Neural cell (in vitro differentiated cells): ENCODE data around the gene SIX1. TPM values are rescaled to one million over a fixed set of nuclear protein-coding genes. Genes with fewer than 3 reads are reported as not detected.

Experiments
- H2AFZ ChIP-seq: fragments of 200-600, 300-800 bp; sonication (generic), shearing (Covaris generic); 2 replicates; pipeline ENCODE4 v1.6.0; 2014; ENCODE audit warnings: low read depth, mild to moderate bottlenecking, antibody characterized with exemption, low read length, moderate library complexity
- H3F3A ChIP-seq: fragments of 200-600 bp; shearing (Covaris generic); 2 replicates; pipeline ENCODE4 v1.6.1; 2016; ENCODE audit warnings: mild to moderate bottlenecking, moderate library complexity, mixed read lengths, antibody characterized with exemption, low read length; ENCODE audit not compliant: insufficient read depth, poor library complexity, severe bottlenecking
- H3K27ac ChIP-seq: fragments of 200-600, 300-800 bp; sonication (generic), shearing (Covaris generic); 2 replicates; pipeline ENCODE4 v1.5.1; 2014; ENCODE audit warnings: mild to moderate bottlenecking, low read length, moderate library complexity
- H3K27me3 ChIP-seq: fragments of 300-800, 200-600 bp; sonication (generic), shearing (Covaris generic); 2 replicates; pipeline ENCODE4 v1.6.0; 2014; ENCODE audit warnings: mild to moderate bottlenecking, low read depth, low read length, moderate library complexity; ENCODE audit not compliant: insufficient read depth
- H3K36me3 ChIP-seq: fragments of 300-800, 200-600 bp; sonication (generic), shearing (Covaris generic); 2 replicates; pipeline ENCODE4 v1.5.1; 2014; ENCODE audit warnings: mild to moderate bottlenecking, antibody characterized with exemption, low read length, moderate library complexity; ENCODE audit not compliant: insufficient read depth
- H3K4me2 ChIP-seq: fragments of 300-800, 200-600 bp; sonication (generic), shearing (Covaris generic); 2 replicates; pipeline ENCODE4 v1.6.0; 2014; ENCODE audit warnings: mild to moderate bottlenecking, low read length
- H3K4me3 ChIP-seq: fragments of 300-800, 200-600 bp; sonication (generic), shearing (Covaris generic); 2 replicates; pipeline ENCODE4 v1.5.1; 2014; ENCODE audit warnings: mild to moderate bottlenecking, low read length, moderate library complexity
- H3K79me2 ChIP-seq: fragments of 200-600 bp; shearing (Covaris generic); replicated peaks from 2 replicates; pipeline ENCODE4 v1.6.0; 2014; ENCODE audit warnings: mild to moderate bottlenecking, low read length, moderate library complexity; ENCODE audit not compliant: insufficient read depth
- H3K9ac ChIP-seq: fragments of 300-800, 200-600 bp; sonication (generic), shearing (Covaris generic); 2 replicates; pipeline ENCODE4 v1.6.1; 2016; ENCODE audit warnings: mild to moderate bottlenecking, low read length, mixed read lengths
- H3K9me2 ChIP-seq: fragments of 200-600 bp; shearing (Covaris generic); 2 replicates; pipeline ENCODE4 v1.6.1; 2016; ENCODE audit warnings: mild to moderate bottlenecking, low read length, mixed read lengths; ENCODE audit not compliant: insufficient read depth
- H3K9me3 ChIP-seq: fragments of 200-600, 300-800 bp; sonication (generic), shearing (Covaris generic); 2 replicates; pipeline ENCODE4 v1.6.1; 2016; ENCODE audit warnings: mild to moderate bottlenecking, mixed run types, low read length, moderate library complexity, mixed read lengths
- H4K20me1 ChIP-seq: fragments of 200-600 bp; shearing (Covaris generic); 2 replicates; pipeline ENCODE4 v1.6.1; 2016; ENCODE audit warnings: mild to moderate bottlenecking, mixed run types; ENCODE audit not compliant: insufficient read depth
- EP300 ChIP-seq: fragments of 450-650 bp; conservative IDR thresholded peaks from 2 replicates; pipeline ENCODE4 v1.6.1; 2014; ENCODE audit warnings: antibody characterized with exemption, mild to moderate bottlenecking, moderate library complexity; ENCODE audit not compliant: poor library complexity, severe bottlenecking
- EZH2 ChIP-seq: fragments of 200-600, 300-800 bp; shearing (Covaris generic), sonication (generic); IDR thresholded peaks from 2 replicates; pipeline ENCODE4 v1.6.1; 2014; ENCODE audit warnings: antibody characterized with exemption, low read length, borderline replicate concordance, mild to moderate bottlenecking; ENCODE audit not compliant: insufficient read depth, poor library complexity, severe bottlenecking
- MXI1 ChIP-seq: fragments of 450-650 bp; conservative IDR thresholded peaks from 2 replicates; pipeline ENCODE4 v1.6.1; 2014; ENCODE audit warnings: antibody characterized with exemption, mild to moderate bottlenecking; ENCODE audit not compliant: poor library complexity, severe bottlenecking
- POLR2AphosphoS5 ChIP-seq: IDR thresholded peaks from 2 replicates; pipeline ENCODE4 v1.6.1; 2012
- RAD21 ChIP-seq: fragments of 450-650 bp; conservative IDR thresholded peaks from 2 replicates; pipeline ENCODE4 v1.6.1; 2014; ENCODE audit warnings: antibody characterized with exemption, mild to moderate bottlenecking, moderate library complexity
- REST ChIP-seq: IDR thresholded peaks from 2 replicates; pipeline ENCODE4 v1.6.1; 2012; ENCODE audit warnings: borderline replicate concordance
- SMC3 ChIP-seq: fragments of 450-650 bp; conservative IDR thresholded peaks from 2 replicates; pipeline ENCODE4 v1.6.1; 2014; ENCODE audit warnings: antibody characterized with exemption, mild to moderate bottlenecking, moderate library complexity; ENCODE audit not compliant: poor library complexity
- TAF1 ChIP-seq: IDR thresholded peaks from 2 replicates; pipeline ENCODE4 v1.6.1; 2012; ENCODE audit warnings: low read depth
- polyA plus RNA-seq: library from polyadenylated mRNA; depleted of rRNA; stranded (reverse); fragments of >200 nt; gene quantifications from 2 replicates; pipeline ENCODE4 v1.2.3, GENCODE V29; 2014
- TF ChIP-seq, protein P1 (sequence below): fragments of 450-650 bp; IDR thresholded peaks from 2 replicates; pipeline ENCODE4 v1.5.1; 2014; ENCODE audit warnings: antibody characterized with exemption, mild to moderate bottlenecking, moderate library complexity; ENCODE audit not compliant: poor library complexity, severe bottlenecking

Gene SIX1
- polyA plus RNA-seq, 1 donor from 2014 or later, result not detected

GRCh38 chr14:60596139-60596538 is 53.1 kb downstream of the SIX1 start:
- Histone ChIP-seq H3K4me3 (no peak overlapping the region), H3K4me2 (no peak overlapping the region), H3K9me2 (no peaks in the 10 kb centered on the region), H3K9me3 (no peaks in the 10 kb centered on the region), H4K20me1 (no peaks in the 10 kb centered on the region), H3K27ac (no peak overlapping the region), H2AFZ (no peak overlapping the region), H3F3A (no peaks in the 10 kb centered on the region), H3K36me3 (no peaks in the 10 kb centered on the region), H3K27me3 (no peaks in the 10 kb centered on the region), H3K79me2 (no peaks in the 10 kb centered on the region), H3K9ac (no peak overlapping the region)
- TF ChIP-seq EP300, result no peak
- TF ChIP-seq RAD21, result no peak
- TF ChIP-seq MXI1, result no peak
- TF ChIP-seq EZH2, result no peak
- TF ChIP-seq SMC3, result no peak
- TF ChIP-seq, protein P1, sequence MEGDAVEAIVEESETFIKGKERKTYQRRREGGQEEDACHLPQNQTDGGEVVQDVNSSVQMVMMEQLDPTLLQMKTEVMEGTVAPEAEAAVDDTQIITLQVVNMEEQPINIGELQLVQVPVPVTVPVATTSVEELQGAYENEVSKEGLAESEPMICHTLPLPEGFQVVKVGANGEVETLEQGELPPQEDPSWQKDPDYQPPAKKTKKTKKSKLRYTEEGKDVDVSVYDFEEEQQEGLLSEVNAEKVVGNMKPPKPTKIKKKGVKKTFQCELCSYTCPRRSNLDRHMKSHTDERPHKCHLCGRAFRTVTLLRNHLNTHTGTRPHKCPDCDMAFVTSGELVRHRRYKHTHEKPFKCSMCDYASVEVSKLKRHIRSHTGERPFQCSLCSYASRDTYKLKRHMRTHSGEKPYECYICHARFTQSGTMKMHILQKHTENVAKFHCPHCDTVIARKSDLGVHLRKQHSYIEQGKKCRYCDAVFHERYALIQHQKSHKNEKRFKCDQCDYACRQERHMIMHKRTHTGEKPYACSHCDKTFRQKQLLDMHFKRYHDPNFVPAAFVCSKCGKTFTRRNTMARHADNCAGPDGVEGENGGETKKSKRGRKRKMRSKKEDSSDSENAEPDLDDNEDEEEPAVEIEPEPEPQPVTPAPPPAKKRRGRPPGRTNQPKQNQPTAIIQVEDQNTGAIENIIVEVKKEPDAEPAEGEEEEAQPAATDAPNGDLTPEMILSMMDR, result no peak
- TF ChIP-seq POLR2AphosphoS5, result no peak
- no peak for TF ChIP-seq REST
- TF ChIP-seq TAF1, result no peak

DNA sequence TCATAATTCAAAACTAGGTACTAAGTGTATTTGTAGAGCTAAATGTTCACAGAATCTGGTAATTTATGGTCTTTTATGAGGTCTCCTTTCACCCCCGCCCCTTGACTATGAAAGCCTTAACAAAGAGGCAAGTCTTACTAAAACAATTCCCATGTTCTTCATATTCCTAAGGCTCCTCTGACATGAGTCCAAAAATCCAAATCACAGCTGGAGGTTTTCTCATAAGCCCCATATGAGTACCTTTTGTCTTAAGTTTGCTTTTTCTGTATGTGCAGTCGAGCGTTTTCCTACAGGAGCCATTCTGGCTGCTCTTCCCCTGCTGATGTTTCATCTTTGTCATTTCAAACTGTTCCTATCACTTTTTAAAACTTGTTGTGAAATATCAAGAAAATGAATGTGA is 55.2 kb downstream of the SIX1 start:
- H3K4me3 ChIP-seq, result no peak overlapping the region
- H3K36me3 ChIP-seq, result no peaks in the 10 kb centered on the region
- H2AFZ ChIP-seq, result no peak overlapping the region
- H3K4me2 ChIP-seq, result no peak overlapping the region
- no peak overlapping the region for H3K9ac ChIP-seq
- H3K9me3 ChIP-seq, result no peaks in the 10 kb centered on the region
- no peaks in the 10 kb centered on the region for H3K79me2 ChIP-seq
- no peaks in the 10 kb centered on the region for H3K27me3 ChIP-seq
- no peak for TF ChIP-seq EP300
- no peak for TF ChIP-seq EZH2
- TF ChIP-seq SMC3, result no peak
- TF ChIP-seq TAF1, result no peak
- TF ChIP-seq POLR2AphosphoS5, result no peak
- TF ChIP-seq REST, result no peak
- no peaks in the 10 kb centered on the region for H3K9me2 ChIP-seq
- no peak overlapping the region for H3K27ac ChIP-seq
- H3F3A ChIP-seq, result no peaks in the 10 kb centered on the region
- H4K20me1 ChIP-seq, result no peaks in the 10 kb centered on the region

Other genes starting within 250 kb of the SIX1 start
- 0.12 TPM in 1 of 2 replicates, not detected in the other for gene C14orf39, start 163.4 kb downstream of the SIX1 start, polyA plus RNA-seq
- gene SIX6, start 140.3 kb downstream of the SIX1 start, polyA plus RNA-seq, result not detected in 2 replicates
- 1.1 and 1.3 TPM in 2 replicates for gene SIX4, start 74.9 kb upstream of the SIX1 start, polyA plus RNA-seq
- gene MNAT1, start 85.3 kb upstream of the SIX1 start, polyA plus RNA-seq, result 82.8 and 104 TPM in 2 replicates